PFSK-1 (cell line): ENCODE results near the gene SMPD2.

Experiments
- FOXP2 ChIP-seq: optimal IDR thresholded peaks from 2 replicates; pipeline ENCODE3; 2011; ENCODE audit warnings: borderline replicate concordance, control low read depth, inconsistent platforms; ENCODE audit not compliant: insufficient read depth; ENCODE audit errors: extremely low read length, extremely low read depth
- POLR2AphosphoS5 ChIP-seq: IDR thresholded peaks from 2 replicates; pipeline ENCODE4 v1.6.1; 2012; ENCODE audit warnings: low read depth, mild to moderate bottlenecking, control low read depth, low read length, moderate library complexity
- REST ChIP-seq, 2 experiments: IDR thresholded peaks; 2 replicates each; pipeline versions ENCODE4 v1.6.1 to v1.8.0; 2011 to 2012; ENCODE audit warnings: low read depth in 2 of 2, low read length in 2 of 2, control low read depth in 1 of 2, inconsistent platforms in 1 of 2, mild to moderate bottlenecking in 1 of 2, moderate library complexity in 1 of 2; ENCODE audit not compliant: insufficient read depth in 1 of 2
- SIN3A ChIP-seq: IDR thresholded peaks from 2 replicates; pipeline ENCODE4 v1.6.1; 2012; ENCODE audit warnings: mild to moderate bottlenecking, low read length, moderate library complexity, borderline replicate concordance; ENCODE audit not compliant: insufficient read depth
- TAF1 ChIP-seq: IDR thresholded peaks from 2 replicates; pipeline ENCODE4 v1.6.1; 2012; ENCODE audit warnings: low read length, control low read depth, borderline replicate concordance; ENCODE audit not compliant: insufficient read depth

GRCh38 chr6:109441069-109441816, 719 bp downstream of the SMPD2 start:
- no peak for TF ChIP-seq TAF1
- no peak for TF ChIP-seq REST (IDR thresholded peaks at IDR 0.05; ENCODE audit: insufficient read depth in 1 of 2, low read depth in 2 of 2, low read length in 2 of 2)
- TF ChIP-seq POLR2AphosphoS5, result no peak; the same call in 1 of the 2 replicates
- TF ChIP-seq FOXP2, result peak; percentile 25
- no peak for TF ChIP-seq SIN3A
